Testis (tissue), 2 donors: Measurements from ENCODE around the gene GLT1D1.

Source experiments
- POLR2A ChIP-seq: fragments of 450-650 bp; IDR thresholded peaks from one replicate; pipeline ENCODE4 v1.6.1; 2017; ENCODE audit warnings: antibody characterized with exemption, mild to moderate bottlenecking, moderate library complexity
- TF ChIP-seq, protein P1 (sequence below), 3 experiments: fragments of 450-650 bp in 2 of 3; fragments of 200-600 bp in 1 of 3; sonication (generic) in 1 of 3; IDR thresholded peaks; one replicate each; pipeline ENCODE4 v1.5.1; 2016 to 2019; ENCODE audit warnings: antibody characterized with exemption in 3 of 3, mild to moderate bottlenecking in 2 of 3, moderate library complexity in 1 of 3

DNA sequence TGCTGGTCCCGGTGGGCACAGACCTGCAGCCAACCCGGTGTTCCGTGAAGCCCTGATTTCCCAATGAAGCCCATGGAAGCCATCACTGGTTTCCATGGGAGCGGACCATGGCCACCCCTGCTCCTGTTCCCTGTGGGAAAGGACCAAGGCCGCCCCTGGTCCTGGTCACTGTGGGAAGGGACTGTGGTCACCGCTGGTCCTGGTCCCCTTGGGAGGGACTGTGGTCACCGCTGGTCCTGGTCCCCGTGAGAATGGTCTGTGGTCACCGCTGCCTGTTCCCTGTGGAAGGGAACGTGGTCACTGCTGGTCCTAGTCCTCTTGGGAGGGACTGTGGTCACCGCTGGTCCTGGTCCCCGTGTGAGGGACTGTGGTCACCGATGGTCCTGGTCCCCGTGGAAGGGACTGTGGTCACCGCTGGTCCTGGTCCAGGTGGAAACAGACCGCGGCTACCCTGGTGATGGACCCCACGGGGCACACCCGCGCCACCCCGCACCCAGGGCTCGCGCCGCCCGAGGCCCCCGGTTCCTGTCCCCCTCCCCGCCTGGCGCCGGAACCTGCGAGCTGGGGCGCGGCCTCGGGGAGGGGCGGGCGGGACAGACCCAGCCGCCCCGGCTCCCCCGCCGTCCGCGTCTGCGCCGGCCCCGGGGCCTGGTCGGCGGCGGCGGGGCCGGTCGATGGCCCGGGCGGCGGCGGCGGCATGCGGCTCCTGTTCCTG is at the start of gene GLT1D1:
- TF ChIP-seq, protein P1, sequence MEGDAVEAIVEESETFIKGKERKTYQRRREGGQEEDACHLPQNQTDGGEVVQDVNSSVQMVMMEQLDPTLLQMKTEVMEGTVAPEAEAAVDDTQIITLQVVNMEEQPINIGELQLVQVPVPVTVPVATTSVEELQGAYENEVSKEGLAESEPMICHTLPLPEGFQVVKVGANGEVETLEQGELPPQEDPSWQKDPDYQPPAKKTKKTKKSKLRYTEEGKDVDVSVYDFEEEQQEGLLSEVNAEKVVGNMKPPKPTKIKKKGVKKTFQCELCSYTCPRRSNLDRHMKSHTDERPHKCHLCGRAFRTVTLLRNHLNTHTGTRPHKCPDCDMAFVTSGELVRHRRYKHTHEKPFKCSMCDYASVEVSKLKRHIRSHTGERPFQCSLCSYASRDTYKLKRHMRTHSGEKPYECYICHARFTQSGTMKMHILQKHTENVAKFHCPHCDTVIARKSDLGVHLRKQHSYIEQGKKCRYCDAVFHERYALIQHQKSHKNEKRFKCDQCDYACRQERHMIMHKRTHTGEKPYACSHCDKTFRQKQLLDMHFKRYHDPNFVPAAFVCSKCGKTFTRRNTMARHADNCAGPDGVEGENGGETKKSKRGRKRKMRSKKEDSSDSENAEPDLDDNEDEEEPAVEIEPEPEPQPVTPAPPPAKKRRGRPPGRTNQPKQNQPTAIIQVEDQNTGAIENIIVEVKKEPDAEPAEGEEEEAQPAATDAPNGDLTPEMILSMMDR (IDR thresholded peaks at IDR 0.05), result no peak
- no peak for TF ChIP-seq POLR2A
